Activated CD8-positive, alpha-beta memory T cell treated with anti-CD3 and anti-CD28 coated beads, Interleukin-2, amount 50 U/mL, for 4 hours (primary cell): ENCODE data around the gene LTBP1.
"Not testable (repeated sequence)": the region's sequence is repeated elsewhere in the genome, so short reads cannot be mapped to it uniquely, and the experiment has no call there.

Source experiments
- DNase-seq: peaks from one replicate; pipeline ENCODE4 v3.0.0-alpha.2; 2020

Gene LTBP1

DNA sequence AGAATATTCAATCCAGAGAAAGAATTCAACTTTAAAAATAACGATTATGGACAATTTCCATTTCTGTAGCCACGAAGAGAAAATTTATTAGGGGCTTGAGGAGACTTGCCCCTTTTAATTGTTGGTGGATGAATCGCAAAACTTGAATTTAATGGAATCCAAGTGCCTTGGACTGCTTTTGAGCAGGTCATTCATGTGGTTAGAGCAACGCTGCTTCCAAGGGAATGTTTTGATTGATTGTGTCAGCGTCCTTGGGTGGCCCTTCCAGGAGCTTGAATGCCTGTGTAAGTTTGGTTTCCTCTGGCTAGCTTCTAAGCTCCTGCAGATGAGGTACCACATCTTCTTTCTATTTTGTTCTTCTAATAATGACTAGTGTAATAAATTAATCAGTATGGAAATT, 213.4 kb downstream of the LTBP1 start:
- no peak for DNase-seq

DNA sequence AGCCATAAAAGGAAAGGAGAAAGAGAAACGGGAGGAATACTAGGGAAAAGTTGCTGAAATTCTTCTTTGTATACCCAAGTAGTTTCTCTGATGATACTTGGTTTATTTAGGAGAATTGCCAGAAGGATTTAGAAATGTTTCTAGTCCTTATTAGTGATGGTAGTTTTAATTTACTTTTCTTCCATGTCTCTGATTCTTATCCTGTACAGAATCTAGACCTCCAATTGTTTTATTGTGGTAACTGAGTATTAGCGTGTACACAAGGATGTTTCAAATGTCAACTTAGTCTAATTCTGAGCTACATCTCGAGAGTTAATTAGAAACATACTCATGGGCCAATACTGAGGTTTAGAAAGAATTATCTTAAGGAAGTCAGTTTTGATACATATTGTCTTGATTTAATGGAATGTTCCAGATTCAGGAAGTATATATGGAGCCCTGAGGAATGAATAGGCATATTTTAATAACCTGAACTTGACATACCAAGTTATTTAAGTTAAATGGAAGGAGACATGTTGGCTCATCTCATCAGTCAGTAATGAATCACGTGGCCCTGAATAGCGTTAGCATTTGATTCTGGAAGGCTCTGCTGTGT, 219.6 kb downstream of the LTBP1 start:
- no peak for DNase-seq

- no peak for DNase-seq
Measured at GRCh38 chr2:33167622-33168245, 221.0 kb downstream of the LTBP1 start.

DNA sequence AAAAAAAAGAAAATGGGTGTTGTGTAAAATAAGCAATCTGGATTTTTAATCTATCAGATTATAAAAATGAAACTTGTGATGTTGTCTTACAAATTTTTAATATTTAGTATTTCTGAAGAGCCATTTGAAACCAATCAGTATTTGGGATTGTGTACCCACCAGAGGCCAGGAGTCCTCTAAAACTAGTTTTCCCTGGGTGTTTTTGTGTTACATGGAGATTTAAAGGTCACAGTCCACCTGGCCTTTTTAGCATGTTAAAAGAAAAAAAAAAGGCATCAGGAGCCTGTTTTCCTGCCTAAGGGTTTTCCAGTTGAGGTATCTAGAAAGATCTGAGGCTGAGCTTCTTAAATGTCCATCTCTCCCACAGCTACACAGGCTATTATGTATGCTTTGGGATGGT, 221.7 kb downstream of the LTBP1 start:
- no peak for DNase-seq

DNA sequence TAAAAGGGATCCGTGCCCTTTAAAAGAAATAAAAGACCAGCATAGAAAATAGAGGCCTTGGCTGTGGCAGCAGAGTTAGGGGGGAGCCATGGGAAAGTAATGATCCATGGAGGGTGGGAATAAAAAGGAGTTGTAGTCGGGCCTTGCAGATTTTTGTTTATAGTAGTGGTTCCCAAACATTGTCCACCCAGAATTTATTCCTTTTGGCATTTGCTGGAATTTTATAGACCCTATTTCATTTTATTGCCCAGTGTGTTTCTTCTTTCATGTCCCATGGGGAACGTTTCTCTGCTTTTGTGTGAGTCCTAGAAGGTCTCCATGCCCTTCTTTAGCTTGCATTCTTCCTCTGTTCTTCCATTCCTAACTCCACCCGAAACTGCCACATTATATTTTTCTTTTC, 222.2 kb downstream of the LTBP1 start:
- no peak for DNase-seq

DNA sequence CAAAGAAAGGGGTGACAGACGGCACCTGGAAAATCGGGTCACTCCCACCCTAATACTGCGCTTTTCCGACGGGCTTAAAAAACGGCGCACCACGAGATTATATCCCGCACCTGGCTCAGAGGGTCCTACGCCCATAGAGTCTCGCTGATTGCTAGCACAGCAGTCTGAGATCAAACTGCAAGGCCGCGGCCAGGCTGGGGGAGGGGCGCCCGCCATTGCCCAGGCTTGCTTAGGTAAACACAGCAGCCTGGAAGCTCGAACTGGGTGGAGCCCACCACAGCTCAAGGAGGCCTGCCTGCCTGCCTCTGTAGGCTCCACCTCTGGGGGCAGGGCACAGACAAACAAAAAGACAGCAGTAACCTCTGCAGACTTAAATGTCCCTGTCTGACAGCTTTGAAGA, 223.5 kb downstream of the LTBP1 start:
- DNase-seq: not testable (repeated sequence)

DNA sequence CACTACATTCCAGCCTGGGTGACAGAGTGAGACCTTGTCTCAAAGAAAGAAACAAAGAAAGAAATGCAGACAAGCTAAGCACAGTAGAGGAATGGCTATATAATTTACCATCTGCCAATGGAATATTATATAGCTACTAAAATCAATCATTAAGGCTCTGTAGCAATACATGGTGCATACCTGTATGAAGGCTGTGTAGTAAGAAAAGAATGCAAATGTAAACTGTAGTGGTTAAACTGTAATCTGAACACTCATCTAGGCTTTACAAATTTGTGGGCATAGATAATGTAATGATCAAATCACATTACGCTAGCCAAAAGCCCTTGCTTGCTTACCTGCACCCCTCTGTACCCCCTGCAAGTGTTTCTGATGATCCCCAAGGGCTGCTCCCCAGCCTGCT, 230.9 kb downstream of the LTBP1 start:
- no peak for DNase-seq

DNA sequence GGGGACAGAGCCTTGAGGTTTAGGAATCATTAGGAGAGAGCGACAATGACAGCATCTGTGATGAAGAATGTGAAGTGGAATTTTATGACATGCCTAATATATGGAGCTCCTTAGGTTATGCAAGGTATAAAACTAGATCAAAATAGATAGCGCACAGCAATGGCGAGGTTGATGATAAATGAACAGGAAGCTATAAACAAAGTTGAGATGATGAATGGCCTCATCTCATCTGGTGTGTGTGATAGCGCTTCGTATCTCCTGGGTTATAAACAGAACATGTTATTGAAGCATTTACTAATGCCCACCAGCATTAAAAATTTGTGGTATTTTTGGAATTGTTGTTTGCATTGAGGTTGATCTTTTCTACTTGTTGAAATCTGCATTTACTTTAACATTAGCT, 231.5 kb downstream of the LTBP1 start:
- no peak for DNase-seq

DNA sequence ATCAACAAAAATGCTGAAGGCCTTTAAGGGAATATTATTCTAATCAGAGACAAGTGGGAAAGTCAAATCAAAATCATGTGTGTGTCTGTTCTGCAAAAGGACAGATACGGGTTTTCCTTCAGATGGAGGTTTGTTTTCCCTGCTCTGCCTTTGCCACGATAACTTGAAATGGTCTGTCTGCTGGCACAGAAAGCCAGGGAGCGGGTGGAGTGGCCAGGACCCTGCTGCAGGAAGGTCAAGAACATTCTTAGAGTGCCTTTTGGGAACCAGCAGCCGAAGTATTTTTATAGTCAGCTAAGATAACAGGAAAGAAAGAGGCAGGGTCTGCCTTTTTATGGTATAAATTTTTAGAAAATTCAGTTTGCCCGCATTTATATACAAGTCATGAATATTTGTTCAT, 234.2 kb downstream of the LTBP1 start:
- no peak for DNase-seq

DNA sequence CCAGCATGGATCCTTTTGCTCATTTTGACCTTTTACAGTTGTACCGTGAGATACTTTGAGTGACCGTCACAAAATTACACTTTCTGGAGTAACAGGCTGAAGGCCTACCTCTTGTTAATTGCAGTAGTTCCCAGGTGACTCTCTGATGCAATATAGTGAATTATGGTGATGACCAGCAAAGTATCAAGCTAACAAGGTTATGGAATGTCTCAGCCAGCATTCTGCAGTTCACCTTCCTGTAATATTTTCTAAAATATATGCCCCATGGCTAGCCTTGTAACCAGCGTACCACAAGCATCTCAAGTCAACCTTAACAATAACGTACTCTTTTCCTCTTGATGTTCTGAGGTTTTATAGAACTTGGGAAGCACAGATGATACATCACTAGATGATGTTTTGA, 234.7 kb downstream of the LTBP1 start:
- DNase-seq: no peak

GRCh38 chr2:33184041-33184440, 237.3 kb downstream of the LTBP1 start:
- no peak for DNase-seq

DNA sequence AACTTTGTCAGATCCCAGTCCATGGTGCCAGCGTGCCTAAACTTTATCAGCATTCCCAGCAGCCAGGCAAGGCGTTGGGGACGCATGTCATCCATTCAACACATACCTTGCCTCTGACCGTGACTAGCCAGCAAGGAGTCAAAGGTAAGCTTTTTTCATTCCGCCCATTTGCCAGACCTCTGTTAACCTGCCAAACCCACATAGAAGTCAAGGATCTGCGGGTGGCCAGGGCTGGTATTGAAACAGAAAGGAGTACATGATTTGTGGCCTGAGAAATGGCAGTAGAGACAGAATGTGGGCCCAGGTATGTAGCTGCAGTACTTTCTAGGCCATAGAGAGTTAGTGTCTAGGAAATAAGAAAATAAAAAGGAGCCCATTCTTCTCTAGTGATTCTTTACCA, 240.2 kb downstream of the LTBP1 start:
- DNase-seq: no peak

DNA sequence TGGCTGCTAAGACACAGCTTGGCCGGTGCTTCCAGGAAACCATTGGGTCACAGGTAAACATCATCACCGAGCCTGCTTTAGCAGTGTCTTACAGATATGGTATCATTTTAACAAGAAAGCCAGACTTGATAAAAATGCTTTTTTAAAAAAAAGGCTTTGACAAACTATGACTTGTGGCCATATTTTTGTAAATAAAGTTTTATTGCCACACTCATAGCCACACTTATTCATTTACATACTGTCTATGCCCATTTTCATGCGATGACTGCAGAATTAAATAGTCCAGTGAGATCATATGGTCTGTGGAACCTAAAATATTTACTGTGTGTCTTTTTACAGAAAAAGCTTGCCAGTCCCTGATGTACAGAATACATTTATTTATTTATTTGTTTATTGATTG, 242.0 kb downstream of the LTBP1 start:
- no peak for DNase-seq

GRCh38 chr2:33190393-33190937, 243.7 kb downstream of the LTBP1 start:
- no peak for DNase-seq

DNA sequence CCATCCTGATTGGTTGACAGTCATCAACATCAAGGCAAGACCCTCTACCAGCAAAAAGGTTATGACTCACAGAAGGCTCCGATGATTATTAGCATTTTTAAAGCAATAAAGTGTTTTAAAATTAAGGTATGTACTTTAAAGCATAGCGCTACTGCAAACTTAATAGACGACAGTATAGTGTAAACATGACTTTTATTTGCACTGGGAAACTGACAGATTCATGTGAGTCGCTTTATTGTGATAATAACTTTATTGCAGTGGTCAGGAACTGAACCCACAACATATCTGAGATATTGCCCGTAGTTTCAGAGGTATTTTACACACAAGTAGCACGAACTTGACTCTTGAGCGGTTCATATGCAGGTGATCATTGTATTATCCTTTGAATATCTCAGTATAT, 249.1 kb downstream of the LTBP1 start:
- DNase-seq: no peak

DNA sequence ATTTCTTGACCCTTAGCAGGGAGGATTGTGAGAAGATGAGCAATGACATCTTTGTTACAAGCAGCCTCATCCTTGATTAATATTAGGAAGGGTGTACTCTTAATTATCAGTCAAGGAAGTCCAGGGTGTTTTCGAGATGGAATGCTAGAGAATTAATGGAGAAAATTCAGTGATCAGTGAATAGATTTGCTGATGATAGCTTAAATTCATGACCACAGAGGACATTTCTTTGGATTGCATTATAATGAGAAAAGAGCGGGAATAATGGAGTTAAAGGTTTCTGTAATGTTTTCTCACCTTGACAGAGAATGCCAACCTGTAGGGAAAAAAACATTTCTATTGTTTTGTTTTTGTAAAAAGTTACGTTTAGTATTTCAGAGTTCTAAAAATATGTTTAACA, 249.9 kb downstream of the LTBP1 start:
- DNase-seq: no peak

DNA sequence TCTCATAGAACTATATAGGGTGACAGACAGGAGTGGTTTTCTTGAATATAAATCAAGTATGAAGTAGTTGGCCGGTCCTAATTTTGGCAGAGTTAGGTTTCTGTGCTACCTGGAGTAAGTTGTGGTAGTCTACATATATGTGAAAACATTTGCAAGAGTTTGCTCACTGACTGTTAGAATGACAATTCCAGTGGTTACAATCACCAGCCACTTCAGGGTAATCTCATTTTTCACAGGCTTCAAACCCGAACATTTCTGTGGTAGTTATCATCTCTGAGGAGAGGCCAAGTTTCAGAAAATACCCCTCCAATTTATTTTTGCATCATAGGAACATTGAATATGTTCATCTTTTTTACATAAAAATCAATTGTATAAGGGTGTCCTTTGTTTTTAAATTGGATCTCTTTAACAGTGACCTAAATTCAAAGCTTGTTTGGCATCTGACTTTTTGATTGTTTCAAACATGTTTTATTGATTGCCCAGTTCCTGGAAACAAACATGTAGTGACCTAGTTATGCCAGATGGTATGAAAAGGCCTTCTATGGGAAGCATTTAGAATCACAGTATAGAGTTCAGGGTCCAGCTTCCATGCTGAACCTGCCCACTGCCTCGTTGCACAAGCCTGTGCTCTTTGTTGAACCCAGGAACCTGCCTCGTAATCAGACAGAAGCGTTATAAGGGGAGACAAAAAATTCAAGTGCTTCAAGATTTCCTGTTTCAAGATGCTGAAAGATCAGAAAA, 250.6 kb downstream of the LTBP1 start:
- DNase-seq: no peak

DNA sequence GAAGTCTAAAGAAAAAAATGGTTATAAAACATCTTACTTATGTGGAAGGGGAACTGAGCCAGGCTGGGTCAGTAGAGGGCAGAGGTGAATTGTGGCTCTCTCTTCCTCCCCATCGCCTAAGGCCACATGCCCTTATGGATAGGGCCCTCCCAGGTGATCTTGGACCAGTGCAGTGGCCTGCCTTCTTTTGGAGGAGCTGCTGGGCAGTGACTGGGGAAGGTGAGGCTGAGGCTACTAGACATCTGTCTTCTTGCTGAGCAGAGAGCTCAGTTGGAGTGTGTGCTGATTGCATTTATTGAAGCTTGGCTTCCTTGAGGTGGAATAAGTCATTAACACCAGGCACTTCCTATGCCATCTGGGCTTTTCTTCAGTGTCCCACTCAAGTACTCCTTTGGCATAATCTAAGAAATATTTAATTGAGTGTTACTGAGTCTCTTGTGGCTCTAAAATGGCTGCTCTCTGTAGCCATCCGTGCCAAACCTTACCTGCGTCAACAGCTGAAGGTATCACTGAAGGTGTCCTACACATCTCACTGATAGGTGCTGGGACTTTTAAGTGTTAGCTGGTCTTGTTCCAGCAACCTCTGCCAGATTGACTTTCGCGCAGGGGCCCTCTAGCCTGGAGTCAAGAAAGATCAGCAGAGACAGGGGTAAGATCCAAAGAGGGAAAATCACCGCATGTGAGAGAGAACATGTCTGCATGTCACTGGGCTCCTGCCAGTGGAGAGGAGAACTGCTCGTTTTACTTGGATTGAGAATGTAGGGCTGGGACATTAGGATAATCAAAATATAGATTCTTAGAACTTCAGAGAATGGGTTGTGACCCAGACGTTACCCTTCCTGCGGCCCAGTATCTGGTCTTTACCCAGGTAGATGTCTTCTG, 256.1 kb downstream of the LTBP1 start:
- DNase-seq: no peak

DNA sequence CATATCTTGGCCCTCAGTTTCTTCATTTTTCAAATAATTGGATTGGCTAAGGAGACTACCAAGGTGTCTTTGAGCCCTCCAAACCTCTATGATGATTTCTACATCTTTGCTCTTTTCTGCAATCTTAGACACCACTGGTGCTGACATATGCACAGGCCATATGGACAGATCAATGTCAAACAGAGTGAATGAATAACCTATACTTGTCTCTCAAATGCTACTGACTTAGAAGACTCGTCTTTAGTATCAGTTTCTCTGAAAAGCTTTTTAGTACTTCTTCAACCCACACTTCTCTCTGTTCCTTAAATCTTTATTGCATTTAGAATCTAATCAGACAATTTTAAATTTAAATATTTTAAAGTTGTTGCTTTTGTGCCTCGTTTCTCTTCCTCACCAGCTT, 258.2 kb downstream of the LTBP1 start:
- no peak for DNase-seq

- DNase-seq: no peak
Measured at GRCh38 chr2:33205693-33206434, 259.1 kb downstream of the LTBP1 start.

DNA sequence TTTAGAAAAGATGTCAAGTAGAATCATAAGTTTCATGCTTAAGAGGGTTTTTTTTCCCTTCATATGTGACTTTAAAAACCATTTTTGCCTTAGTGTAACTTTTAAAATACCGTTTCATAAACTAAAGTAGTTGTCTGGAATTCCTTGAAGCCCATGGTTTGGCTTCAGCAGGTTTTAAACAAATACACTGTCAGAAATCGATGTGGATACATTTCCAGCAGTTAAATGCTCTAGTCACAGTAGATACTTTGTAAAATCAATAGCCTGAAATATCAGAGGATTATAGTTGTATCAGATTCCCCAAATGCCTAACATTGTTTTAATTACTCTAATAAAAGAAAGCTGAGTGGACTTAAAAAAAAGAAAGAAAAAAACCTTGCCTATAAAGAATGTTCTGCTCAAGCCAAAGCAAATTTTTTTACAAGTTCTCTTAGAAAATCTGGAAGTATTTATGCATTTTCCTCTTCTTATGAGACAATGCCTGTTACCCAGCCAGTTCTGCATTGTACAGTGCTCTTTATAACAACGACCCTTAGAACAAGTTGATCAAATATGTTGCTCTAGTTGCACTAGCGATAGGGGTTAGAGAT, 260.5 kb downstream of the LTBP1 start:
- no peak for DNase-seq

DNA sequence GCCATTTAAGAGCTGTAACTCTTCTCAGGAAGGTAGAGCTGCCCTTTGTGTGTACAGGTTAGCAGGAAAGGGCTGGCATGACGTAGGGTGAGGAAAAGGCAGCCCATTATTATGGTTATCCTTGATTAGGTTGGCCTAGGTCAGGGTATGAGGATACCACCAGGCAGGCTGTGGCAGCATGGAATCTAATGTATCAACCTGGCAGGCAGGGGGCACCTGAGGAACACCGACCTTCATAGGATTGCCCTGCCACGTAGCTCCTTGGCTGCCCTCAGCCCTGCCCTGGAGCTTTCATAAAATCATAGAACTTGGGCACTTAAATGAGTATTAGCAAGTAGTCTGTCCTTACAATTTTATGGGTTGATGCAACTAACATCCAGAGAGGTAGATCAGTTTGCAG, 261.6 kb downstream of the LTBP1 start:
- no peak for DNase-seq
